GM19023 (cell line): ENCODE data around the gene DOK7.
"Not testable (repeated sequence)": the region's sequence is repeated elsewhere in the genome, so short reads cannot be mapped to it uniquely, and the experiment has no call there.

Source experiments
- ATAC-seq: cut with Tn5 transposase; IDR thresholded peaks from one replicate; pipeline ENCODE4 v1.9.1; 2021; ENCODE audit warnings: mild to moderate bottlenecking, moderate library complexity; ENCODE audit not compliant: unreplicated experiment

Gene DOK7

DNA sequence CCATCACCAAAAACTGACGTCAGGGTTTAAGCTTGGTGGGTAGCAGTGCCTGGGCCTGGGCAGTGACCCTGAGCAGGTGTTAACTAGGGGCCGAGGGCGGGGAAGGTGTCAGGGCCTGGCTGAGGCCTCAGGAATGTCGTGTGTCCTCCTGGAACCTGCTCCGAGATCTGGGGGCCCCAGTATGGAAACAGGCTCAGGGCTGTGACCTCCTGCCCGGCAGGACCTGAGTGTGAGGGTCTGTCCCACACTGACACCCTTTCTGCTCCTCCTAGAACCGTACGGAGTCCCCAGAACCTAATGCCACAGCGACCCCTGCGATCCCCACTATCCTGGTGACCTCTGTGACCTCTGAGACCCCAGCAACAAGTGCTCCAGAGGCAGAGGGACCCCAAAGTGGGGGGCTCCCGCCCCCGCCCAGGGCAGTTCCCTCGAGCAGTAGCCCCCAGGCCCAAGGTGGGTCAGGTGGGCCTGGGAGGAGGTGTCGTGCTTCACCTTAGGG, 20.6 kb upstream of the DOK7 start:
- ATAC-seq, result no peak

GRCh38 chr4:3442959-3443749, 20.0 kb upstream of the DOK7 start:
- ATAC-seq, result peak; percentile 63

DNA sequence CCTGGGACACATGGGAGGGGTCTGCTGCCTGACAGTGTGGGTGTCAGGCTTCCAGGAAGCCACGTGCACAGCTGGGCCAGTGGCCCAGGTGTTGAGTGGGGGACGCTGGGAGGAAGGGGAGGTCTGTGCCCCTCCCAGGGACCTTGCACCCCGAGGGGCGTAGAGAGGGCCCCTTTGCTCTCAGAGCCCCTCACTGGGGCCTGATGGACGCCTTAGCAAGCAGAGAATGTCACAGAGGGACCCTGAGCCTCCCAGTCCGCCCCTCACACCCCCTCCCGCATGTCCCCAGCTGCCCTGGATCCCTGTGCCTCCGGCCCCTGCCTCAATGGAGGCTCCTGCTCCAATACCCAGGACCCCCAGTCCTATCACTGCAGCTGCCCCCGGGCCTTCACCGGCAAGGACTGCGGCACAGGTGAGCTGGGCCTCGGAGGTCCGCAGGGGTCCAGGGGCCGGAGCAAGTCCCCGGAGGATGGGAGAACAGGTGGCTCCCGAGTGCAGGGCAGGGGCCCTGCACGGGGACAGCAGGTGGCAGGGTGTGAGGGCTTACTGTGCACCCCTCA, 19.3 kb upstream of the DOK7 start:
- no peak for ATAC-seq

- no peak for ATAC-seq
Measured at GRCh38 chr4:3444351-3445110, 18.6 kb upstream of the DOK7 start.

DNA sequence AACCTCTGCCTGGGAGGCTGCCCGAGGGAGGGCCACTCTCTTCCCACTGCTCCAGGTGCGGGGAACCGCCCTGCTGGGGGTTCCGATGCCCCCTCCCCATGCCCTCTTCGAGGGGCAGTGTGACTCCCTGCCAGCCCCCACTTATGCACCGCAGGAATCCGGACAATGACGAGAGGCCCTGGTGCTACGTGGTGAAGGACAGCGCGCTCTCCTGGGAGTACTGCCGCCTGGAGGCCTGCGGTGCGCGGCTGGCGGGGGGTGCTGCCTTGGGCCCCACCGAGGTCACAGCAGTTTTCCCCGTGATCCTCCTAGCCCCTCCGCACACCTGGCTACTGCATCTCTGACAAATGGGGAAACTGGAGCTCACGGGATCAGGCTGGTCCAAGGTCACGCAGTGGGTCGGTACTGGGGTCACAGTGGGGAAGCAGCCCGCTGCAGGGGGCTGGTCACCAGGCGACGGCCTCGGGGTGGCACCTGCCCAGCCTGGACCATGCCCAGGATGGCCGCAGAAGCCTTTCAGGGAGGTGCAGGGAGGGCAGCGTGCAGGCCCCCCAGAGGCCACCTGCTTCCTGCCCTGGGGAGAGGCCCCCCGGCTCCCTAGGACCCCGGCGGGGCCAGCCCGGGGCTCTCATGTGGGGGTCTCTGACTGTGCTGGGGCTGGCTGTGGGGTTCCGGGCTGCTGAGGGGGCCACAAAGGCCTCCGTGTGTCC, 17.8 kb upstream of the DOK7 start:
- no peak for ATAC-seq

DNA sequence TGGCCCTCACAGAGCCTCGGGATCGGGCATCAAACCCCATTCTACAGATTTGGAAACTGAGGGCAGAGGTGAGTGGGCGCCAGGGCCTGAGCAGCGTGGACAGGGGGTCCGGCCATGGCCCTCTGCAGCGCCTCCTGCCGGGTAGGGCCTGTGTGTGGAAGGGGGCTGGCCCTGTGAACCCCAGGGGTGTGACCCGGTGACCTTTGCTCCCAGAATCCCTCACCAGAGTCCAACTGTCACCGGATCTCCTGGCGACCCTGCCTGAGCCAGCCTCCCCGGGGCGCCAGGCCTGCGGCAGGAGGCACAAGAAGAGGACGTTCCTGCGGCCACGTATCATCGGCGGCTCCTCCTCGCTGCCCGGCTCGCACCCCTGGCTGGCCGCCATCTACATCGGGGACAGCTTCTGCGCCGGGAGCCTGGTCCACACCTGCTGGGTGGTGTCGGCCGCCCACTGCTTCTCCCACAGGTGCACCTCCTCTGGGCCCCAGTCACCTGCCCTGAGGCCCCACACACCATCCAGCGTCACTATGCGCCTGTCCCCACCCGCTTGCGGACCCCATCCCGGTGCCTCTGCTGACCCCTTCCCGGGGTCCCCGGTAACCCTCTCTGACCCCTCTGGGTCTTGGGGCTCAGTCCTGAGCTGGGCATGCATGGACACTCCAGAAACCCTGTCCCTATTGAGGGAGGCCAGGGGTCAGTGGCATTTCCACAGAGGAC, 17.1 kb upstream of the DOK7 start:
- ATAC-seq, result no peak

- ATAC-seq, result no peak
Measured at GRCh38 chr4:3446631-3447320, 16.3 kb upstream of the DOK7 start.

DNA sequence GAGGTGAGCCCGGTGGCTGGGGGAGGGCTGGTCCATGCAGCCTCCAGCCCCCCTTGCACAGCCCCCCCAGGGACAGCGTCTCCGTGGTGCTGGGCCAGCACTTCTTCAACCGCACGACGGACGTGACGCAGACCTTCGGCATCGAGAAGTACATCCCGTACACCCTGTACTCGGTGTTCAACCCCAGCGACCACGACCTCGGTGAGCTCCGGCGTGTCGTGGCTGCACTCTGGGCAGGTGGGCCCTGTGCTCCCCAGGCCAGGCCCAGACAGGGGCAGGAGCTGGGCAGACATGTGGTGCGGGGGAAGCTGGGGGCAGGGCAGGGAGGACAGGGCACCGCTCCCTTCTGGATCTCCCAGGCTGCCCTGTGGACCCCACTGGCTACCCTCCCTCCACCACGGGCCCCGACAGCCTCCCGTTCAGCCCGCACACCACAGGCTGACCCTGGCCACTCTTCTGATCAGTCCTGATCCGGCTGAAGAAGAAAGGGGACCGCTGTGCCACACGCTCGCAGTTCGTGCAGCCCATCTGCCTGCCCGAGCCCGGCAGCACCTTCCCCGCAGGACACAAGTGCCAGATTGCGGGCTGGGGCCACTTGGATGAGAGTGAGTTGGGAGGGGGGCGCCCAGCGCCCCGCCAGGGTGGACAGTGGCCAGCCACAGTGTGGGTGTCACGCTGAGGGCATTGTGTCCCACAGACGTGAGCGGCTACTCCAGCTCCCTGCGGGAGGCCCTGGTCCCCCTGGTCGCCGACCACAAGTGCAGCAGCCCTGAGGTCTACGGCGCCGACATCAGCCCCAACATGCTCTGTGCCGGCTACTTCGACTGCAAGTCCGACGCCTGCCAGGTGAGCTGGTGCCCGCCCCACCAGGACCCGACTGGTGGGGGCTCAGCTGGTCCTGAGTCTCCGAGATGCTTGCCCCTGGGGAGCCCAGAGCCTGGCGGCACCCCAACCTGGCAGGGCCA, 15.4 kb upstream of the DOK7 start:
- no peak for ATAC-seq

- ATAC-seq, result no peak
Measured at GRCh38 chr4:3449047-3449573, 14.0 kb upstream of the DOK7 start.

GRCh38 chr4:3449574-3450534, 13.3 kb upstream of the DOK7 start:
- no peak for ATAC-seq

GRCh38 chr4:3450643-3451042, 12.5 kb upstream of the DOK7 start:
- no peak for ATAC-seq

- no peak for ATAC-seq
Measured at GRCh38 chr4:3451956-3452355, 11.2 kb upstream of the DOK7 start.

GRCh38 chr4:3452376-3452775, 10.7 kb upstream of the DOK7 start:
- ATAC-seq, result no peak

DNA sequence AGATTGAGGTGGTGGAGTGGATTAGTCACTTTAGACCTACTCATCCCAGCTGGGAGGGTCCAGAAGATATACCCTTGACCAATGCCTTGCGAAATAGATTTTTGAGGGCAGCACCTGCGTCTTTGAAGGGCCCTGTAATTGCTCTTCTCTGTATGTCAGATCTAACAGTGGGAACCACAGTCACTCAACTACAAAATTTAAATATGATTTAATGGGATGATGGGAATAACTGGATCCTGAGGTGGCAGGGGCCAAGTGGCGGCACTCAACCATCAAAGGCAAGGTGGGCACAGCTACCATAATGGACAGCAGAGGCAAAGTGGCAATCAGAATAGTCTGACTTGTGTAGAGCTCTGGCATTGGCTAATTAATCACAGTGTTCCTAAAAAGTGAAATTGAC, 7.5 kb upstream of the DOK7 start:
- not testable (repeated sequence) for ATAC-seq

DNA sequence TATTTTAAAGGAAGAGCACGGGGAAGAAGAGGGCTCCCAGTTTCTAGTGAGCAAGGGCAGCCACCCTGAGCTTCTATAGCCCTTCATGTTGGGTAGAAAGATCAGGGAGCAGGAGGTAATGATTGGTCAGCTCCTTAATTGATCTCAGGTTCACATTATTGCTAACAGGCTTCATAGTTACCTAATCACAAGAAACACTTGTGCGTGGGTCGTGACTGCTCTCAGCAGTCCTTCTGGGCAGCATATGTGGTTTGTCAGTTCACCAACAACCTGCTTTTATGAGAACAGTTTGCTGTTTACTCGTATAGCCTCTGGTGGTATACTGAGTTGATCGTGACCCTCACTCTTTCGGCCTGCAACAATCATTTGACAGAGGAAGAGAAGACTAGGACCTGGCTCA, 4.7 kb upstream of the DOK7 start:
- no peak for ATAC-seq

DNA sequence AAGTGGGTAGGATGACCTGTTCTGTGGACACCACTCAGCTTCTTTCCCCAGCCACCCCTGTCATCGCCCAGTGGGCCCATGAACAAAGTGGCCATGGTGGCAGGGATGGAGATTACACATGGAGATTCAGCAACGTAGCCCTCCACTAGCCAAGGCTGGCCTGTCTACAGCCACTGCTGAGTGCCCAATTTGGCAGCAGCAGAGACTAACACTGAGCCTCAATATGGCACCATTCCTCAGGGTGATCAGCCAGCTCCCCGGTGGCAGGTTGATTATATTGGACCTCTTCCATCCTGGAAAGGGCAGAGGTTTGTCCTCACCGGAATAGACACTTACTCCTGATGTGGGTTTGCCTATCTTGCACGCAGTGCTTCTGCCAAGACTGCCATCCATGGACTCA, 4.0 kb upstream of the DOK7 start:
- ATAC-seq, result not testable (repeated sequence)

DNA sequence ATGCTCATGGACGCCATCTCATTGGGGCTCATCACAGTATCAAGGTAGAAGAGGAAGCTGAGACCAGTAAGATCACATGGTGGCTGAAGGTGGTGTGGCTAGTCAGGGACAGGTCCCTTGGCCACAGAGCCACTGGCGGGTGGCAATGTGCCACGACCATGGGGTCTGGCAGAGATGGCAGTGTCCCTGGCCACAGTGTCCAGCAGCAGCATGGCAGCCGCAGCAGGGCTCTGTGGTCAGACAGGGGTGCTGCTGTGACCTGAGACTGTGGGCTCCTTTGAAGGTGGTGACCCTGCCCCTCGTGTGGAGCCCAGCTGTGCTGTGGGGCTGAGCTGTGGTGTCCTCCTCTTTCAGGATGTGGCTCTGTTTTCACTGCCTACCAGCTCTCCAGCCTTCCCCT, 2.2 kb upstream of the DOK7 start:
- ATAC-seq, result no peak
